NCI-H460 (cell line): ENCODE measurements around the gene RNF41. TPM values are rescaled to one million over a fixed set of nuclear protein-coding genes. Genes with fewer than 3 reads are reported as not detected.

Experiments used
- DNase-seq: peaks from one replicate; pipeline ENCODE4 v3.0.0-alpha.2; 2016; ENCODE audit warnings: low read depth; ENCODE audit errors: extremely low read depth
- total RNA-seq: library from RNA; depleted of rRNA; stranded (reverse); fragments of >200 nt; shearing (Covaris generic); gene quantifications from 2 replicates; pipeline ENCODE4 v1.2.3, GENCODE V29; 2014; rRNA removed

The RNF41 gene
- total RNA-seq, 1 experiment from 2014 or later, result 102 TPM

GRCh38 chr12:56155256-56155845, 66.4 kb downstream of the RNF41 start:
- DNase-seq, result no peak

DNA sequence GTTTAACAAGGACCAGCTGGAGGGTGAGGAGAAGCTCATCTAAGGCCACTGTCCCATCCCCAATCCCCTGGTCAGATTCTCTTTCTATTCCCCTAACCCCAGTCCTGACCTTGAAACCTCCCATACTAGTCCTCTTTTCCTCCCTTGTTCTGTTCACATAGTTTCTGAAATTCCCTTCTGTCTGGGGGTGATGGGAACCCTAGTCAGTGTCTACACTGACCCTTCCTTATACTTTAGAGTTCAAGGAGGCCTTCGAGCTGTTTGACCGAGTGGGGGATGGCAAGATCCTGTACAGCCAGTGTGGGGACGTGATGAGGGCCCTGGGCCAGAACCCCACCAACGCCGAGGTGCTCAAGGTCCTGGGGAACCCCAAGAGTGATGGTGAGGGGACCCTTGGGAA, 66.9 kb downstream of the RNF41 start:
- no peak for DNase-seq

DNA sequence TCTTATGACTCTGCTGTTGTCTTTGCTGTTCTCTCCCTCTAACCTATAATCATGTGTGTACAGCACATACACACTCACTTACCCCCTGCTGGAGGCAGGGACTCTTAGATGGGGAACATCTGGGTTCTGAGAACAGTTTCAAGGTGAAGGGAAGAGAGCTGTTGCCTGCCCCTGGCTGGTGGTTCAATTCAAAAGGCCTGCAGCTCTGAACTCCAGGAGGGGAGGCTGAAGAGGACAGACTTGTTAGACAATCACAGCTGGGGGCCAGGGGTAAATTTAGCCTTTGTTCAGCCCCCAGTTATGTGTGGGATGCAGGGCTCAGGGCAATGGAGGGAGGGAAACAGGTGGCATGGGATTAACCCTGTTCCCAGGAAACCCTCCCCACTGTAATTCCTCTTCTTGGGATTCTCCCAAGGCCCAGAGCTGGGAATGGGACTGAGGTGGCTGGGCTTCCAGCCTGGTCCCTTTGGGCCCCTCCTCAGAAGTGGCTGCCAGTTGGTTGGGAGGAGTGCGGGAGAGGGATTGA, 67.4 kb downstream of the RNF41 start:
- DNase-seq, result no peak

DNA sequence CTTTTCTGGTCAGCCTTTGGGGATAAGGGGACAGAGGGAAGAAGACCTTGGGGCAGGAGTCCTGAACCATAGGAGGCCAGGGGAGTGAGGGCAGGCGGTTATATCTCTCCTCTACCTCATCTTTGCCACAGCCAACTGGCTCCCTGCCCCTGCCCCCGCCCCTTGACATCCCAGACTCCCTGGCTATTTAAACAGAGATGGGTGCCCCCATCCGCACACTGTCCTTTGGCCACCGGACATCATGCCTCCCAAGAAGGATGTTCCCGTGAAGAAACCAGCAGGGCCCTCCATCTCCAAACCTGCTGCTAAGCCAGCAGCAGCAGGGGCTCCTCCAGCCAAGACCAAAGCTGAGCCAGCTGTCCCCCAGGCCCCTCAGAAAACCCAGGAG, 68.0 kb downstream of the RNF41 start:
- DNase-seq, result no peak

DNA sequence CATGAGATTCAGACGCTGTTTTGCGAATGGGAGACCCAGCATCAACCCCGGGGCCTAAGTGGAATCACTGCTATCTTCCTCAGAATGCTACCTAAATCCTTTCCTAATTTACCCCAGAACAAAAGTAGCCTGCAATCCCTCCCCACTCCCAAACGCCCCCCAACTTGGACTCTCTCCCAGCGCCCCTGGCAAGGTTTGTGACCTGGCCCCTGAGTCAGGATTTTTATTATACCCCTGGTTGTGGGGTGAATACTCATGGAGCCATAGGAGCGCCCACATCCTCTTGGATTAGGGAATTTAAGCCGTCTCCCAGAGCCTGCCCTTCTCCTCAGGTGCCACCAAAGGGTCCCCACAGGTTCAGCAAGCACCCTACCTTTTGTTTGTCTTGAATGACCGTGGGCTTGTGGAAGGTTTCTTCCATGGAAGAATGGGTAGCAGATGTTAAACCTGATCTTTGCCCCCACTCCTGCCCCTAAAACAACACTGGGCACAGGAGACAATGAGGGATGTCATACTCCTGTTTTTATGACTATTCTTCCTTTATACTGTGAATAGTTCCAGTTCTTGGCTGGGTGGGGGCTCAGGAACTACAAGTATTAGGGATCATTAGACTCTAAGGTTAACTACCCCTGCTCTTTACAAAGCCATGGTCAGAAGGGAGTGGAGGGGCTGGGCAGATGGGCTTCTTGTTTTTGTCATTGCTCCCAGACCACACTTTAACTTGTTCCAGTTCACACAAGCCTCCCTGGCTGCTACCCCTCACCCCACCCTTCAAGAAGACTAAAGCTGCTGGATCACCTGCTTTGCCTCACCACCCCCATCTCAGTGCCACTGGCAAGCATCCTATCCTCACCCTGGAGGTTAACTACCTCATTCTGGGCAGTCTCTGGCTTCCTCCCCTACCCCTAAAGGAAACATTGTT, 68.7 kb downstream of the RNF41 start:
- DNase-seq, result no peak

Other genes starting within 250 kb of the RNF41 start
- gene RAB5B, start 247.8 kb downstream of the RNF41 start, total RNA-seq, result 37.6 and 39.4 TPM in 2 replicates
- 9.7 and 10.4 TPM in 2 replicates for gene SUOX, start 224.6 kb downstream of the RNF41 start, total RNA-seq
- 1.5 and 1.6 TPM in 2 replicates for gene IKZF4, start 200.9 kb downstream of the RNF41 start, total RNA-seq
- 314 and 346 TPM in 2 replicates for gene RPS26, start 180.0 kb downstream of the RNF41 start, total RNA-seq
- 0.78 and 1.1 TPM in 2 replicates for gene ERBB3, start 141.8 kb downstream of the RNF41 start, total RNA-seq
- 357 and 358 TPM in 2 replicates for gene PA2G4, start 117.4 kb downstream of the RNF41 start, total RNA-seq
- gene RPL41, start 105.3 kb downstream of the RNF41 start, total RNA-seq, result 5,100 and 5,114 TPM in 2 replicates
- 4.8 and 5.3 TPM in 2 replicates for gene ZC3H10, start 103.7 kb downstream of the RNF41 start, total RNA-seq
- gene ESYT1, start 93.7 kb downstream of the RNF41 start, total RNA-seq, result 93.2 and 108 TPM in 2 replicates
- gene MYL6B, start 69.3 kb downstream of the RNF41 start, total RNA-seq, result 41.4 and 50.0 TPM in 2 replicates
- 563 and 566 TPM in 2 replicates for gene MYL6, start 63.6 kb downstream of the RNF41 start, total RNA-seq
- 26.2 and 28.9 TPM in 2 replicates for gene SMARCC2, start 32.4 kb downstream of the RNF41 start, total RNA-seq
- gene NABP2, start 2.4 kb upstream of the RNF41 start, total RNA-seq, result 66.3 and 72.3 TPM in 2 replicates
- 0.84 TPM in 1 of 2 replicates, not detected in the other for gene SLC39A5, start 8.1 kb upstream of the RNF41 start, total RNA-seq
- 29.0 and 32.7 TPM in 2 replicates for gene ANKRD52, start 36.5 kb upstream of the RNF41 start, total RNA-seq
- gene COQ10A, start 45.0 kb upstream of the RNF41 start, total RNA-seq, result 13.5 and 14.2 TPM in 2 replicates
- gene CS, start 78.4 kb upstream of the RNF41 start, total RNA-seq, result 141 and 153 TPM in 2 replicates
- gene CNPY2, start 94.1 kb upstream of the RNF41 start, total RNA-seq, result 142 and 150 TPM in 2 replicates
- gene PAN2, start 112.1 kb upstream of the RNF41 start, total RNA-seq, result 71.1 and 73.6 TPM in 2 replicates
- 0.17 TPM in 1 of 2 replicates, not detected in the other for gene IL23A, start 117.0 kb upstream of the RNF41 start, total RNA-seq
- gene STAT2, start 138.2 kb upstream of the RNF41 start, total RNA-seq, result 20.2 and 20.6 TPM in 2 replicates
- not detected in 2 replicates for gene APOF, start 140.9 kb upstream of the RNF41 start, total RNA-seq
- 8.6 and 17.1 TPM in 2 replicates for gene TIMELESS, start 227.5 kb upstream of the RNF41 start, total RNA-seq
- gene MIP, start 232.7 kb upstream of the RNF41 start, total RNA-seq, result not detected in 2 replicates
- gene SPRYD4, start 246.7 kb upstream of the RNF41 start, total RNA-seq, result 1.8 and 2.5 TPM in 2 replicates